AG10803 (cell line): Measurements from ENCODE around the gene KLC4.

Experiments
- DNase-seq: peaks from one replicate; pipeline ENCODE4 v3.0.0; 2010; ENCODE audit warnings: low read depth
- H3K4me3 ChIP-seq: 2 replicates; pipeline ENCODE4 v1.5.1; 2011; ENCODE audit warnings: mild to moderate bottlenecking, low read length, control low read depth
- TF ChIP-seq, protein P1 (sequence below): conservative IDR thresholded peaks from 2 replicates; pipeline ENCODE4 v1.5.1; 2011; ENCODE audit warnings: mild to moderate bottlenecking, low read length, control low read depth, inconsistent platforms

Gene KLC4

DNA sequence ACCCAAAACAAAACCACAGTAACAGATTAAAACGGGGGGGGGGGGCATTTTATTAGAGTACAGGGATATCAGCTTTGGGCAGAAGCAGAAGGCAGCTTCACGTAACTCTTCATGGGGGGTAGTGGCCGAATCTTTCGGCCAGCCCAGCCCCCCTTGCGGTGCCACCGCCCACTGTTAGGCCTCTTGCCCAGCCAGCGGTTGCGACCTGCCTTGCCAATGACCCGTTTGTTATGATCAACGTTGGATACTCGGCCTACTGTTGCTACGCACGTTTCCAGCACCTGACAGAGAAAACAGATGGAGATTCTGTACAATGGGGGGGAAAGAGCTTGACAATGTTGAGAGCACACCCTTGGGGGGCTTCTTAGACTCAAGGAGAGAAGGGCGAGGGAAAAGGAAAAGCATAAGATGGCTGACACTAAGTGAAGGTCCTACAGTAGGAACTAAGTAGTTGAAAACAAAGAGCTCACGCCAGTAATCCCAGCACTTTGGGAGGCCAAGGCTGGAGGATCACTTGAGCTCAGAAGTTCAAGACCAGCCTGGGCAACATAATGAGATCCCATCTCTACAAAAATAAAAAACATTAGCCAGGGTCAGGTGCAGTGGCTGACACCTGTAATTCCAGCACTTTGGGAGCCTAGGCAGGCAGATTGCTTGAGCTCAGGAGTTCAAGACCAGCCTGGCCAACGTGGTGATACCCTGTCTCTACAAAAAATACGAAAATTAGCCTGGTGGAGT is 5.1 kb upstream of the KLC4 start:
- no peak for DNase-seq
- TF ChIP-seq, protein P1, sequence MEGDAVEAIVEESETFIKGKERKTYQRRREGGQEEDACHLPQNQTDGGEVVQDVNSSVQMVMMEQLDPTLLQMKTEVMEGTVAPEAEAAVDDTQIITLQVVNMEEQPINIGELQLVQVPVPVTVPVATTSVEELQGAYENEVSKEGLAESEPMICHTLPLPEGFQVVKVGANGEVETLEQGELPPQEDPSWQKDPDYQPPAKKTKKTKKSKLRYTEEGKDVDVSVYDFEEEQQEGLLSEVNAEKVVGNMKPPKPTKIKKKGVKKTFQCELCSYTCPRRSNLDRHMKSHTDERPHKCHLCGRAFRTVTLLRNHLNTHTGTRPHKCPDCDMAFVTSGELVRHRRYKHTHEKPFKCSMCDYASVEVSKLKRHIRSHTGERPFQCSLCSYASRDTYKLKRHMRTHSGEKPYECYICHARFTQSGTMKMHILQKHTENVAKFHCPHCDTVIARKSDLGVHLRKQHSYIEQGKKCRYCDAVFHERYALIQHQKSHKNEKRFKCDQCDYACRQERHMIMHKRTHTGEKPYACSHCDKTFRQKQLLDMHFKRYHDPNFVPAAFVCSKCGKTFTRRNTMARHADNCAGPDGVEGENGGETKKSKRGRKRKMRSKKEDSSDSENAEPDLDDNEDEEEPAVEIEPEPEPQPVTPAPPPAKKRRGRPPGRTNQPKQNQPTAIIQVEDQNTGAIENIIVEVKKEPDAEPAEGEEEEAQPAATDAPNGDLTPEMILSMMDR: no peak
- H3K4me3 ChIP-seq: peak overlapping the region; percentile 93

DNA sequence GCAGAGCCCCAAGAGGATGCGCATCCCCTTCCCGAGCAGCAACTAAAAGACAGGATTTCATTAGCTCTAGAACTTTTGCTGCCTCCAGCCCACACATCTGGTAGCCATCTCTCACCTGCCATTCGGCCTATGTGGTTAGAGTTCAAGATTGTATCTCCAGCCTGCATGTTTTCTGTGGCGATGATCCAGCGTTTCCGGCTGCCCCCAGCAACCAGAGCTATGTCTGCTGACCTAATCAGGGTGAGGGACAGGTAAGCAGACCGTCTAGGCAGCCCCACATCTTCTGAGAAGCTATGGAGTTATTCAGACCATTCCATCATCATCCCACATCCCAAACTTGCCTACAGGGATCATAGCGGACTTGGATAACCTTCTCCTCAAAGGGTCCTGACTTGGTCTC is 3.5 kb upstream of the KLC4 start:
- DNase-seq: no peak
- H3K4me3 ChIP-seq: no peak overlapping the region
- TF ChIP-seq, protein P1: no peak

- TF ChIP-seq, protein P1: no peak
- DNase-seq: no peak
- peak overlapping the region; percentile 99 for H3K4me3 ChIP-seq
Observed at GRCh38 chr6:43058531-43058930, 900 bp upstream of the KLC4 start.

GRCh38 chr6:43060034-43060754 is 763 bp downstream of the KLC4 start:
- DNase-seq: no peak

GRCh38 chr6:43060755-43061633 is 1.6 kb downstream of the KLC4 start:
- peak overlapping the region; percentile 99 for H3K4me3 ChIP-seq
- TF ChIP-seq, protein P1: no peak
- DNase-seq: no peak

More at GRCh38 chr6:43060034-43060754, 763 bp downstream of the KLC4 start:
- TF ChIP-seq, protein P1: no peak
- H3K4me3 ChIP-seq: peak overlapping the region; percentile 99

DNA sequence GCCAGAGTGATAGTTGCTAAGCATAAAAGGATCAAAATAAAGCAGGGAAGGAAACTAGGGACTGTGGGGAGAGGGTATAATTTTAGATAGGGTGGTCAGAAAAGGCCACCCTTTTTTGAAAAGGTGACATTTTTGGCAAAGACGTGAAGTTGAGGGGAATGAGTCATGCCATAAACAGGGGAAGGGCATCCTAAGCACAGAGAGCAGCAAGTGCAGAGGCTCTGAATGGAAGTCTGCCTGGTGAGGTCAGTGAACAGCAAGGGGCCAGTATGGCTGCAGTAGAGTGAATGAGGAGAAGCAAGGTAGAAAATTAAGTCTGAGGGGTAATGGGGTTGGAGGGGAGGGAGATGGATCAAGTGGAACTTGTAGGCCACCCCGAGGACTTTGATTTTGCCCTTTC is 2.4 kb downstream of the KLC4 start:
- no peak for DNase-seq

More for the DNA sequence above, 2.4 kb downstream of the KLC4 start:
- H3K4me3 ChIP-seq: no peak overlapping the region
- TF ChIP-seq, protein P1: no peak
